Activated CD8-positive, alpha-beta memory T cell treated with anti-CD3 and anti-CD28 coated beads, Interleukin-2, amount 50 U/mL, for 4 hours (primary cell): ENCODE measurements around the gene FBXL4.

ENCODE experiments used
- DNase-seq: peaks from one replicate; pipeline ENCODE4 v3.0.0-alpha.2; 2020

FBXL4 gene

GRCh38 chr6:98824162-98824901 is 123.4 kb downstream of the FBXL4 start:
- no peak for DNase-seq

GRCh38 chr6:98823428-98824161 is 124.2 kb downstream of the FBXL4 start:
- no peak for DNase-seq

GRCh38 chr6:98821756-98822405 is 125.9 kb downstream of the FBXL4 start:
- no peak for DNase-seq
